ENCODE measurements around the gene CHN2. TPM values are rescaled to one million over a fixed set of nuclear protein-coding genes. Genes with fewer than 3 reads are reported as not detected.

CHN2 gene
- total RNA-seq, 1 experiment from 2014 or later: 0.15 TPM

GRCh38 chr7:29331163-29331562 is 136.6 kb downstream of the CHN2 start:
- Histone ChIP-seq H3K4me3 (ENCODE audit: low read depth in 2 of 2, low read length in 2 of 2) (no peak overlapping the region), H3K27me3 (ENCODE audit: control insufficient read depth, insufficient read depth, low read length) (peaks cover 25% of the 10 kb centered on the region), H3K36me3 (ENCODE audit: control insufficient read depth, insufficient read depth, low read length) (no peaks in the 10 kb centered on the region), H3K27ac (ENCODE audit: low read length) (no peak overlapping the region), H3K4me1 (ENCODE audit: control insufficient read depth, insufficient read depth, low read length) (no peaks in the 10 kb centered on the region), H3K9me3 (ENCODE audit: control insufficient read depth, insufficient read depth, low read depth, low read length) (no peaks in the 10 kb centered on the region)
- DNase-seq (ENCODE audit: low read depth, low spot score): no peak
- no TSS peak for BruUV-seq (replicated peaks)
- intact Hi-C loops (cut with micrococcal nuclease; ENCODE audit: unreplicated experiment): no loop called here
- CTCF ChIA-PET: no interaction called here
- TF ChIP-seq POLR2AphosphoS5 (IDR thresholded peaks at IDR 0.05; ENCODE audit: low read depth, low read length) (no peak), CTCF (IDR thresholded peaks at IDR 0.05) (no peak), REST (IDR thresholded peaks at IDR 0.05; ENCODE audit: insufficient read depth in 1 of 2, low read depth in 2 of 2, low read length in 1 of 2) (no peak), SIN3A (IDR thresholded peaks at IDR 0.05; ENCODE audit: borderline replicate concordance, insufficient read depth, low read depth, low read length) (no peak), TCF7L2 (IDR thresholded peaks at IDR 0.05; ENCODE audit: low read depth, low read length) (no peak)
- POLR2A ChIA-PET: no interaction called here
- no peak for ATAC-seq
- in situ Hi-C loops (cut with HindIII; ENCODE audit: low pct_unique_long_range_greater_than_20kb, low sequenced_read_pairs): no loop called here

DNA sequence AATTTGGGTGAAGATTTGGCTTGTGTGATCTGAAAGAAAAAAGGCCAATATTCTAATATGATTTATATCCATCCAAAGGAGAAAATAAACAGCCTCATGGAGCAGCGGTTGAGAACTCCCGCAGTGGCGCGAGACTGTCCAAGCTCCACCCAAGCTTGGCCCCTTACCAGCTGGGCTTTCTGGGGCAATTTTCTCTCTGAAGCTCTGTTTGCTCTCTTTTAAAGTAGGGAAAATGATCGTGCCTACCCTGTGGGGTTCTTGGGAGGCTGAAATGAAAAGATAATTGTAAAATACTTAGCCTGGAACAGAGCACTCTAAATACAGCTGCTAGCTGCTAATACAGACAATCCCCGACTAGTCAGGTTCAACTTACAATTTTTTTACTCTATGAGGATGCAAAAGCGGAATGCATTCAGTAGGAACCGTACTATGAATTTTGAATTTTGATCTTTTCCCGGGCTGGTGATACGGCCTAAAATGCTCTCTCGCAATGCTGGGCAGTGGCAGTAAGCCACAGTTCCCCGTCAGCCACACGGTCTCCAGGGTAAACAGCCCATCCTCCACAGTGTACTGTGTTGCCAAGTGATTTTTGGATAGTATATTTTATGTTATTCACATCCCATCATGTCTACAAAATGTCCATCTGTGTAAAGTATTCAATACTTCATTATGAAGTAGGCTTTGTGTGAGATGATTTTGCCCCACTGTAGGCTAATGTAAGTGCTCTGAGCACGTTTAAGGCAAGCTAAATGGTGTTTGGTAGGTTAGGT is 137.7 kb downstream of the CHN2 start:
- no peak overlapping the region for H3K27ac ChIP-seq (ENCODE audit: low read length)
- H3K4me3 ChIP-seq (ENCODE audit: low read depth in 2 of 2, low read length in 2 of 2): no peak overlapping the region
- peaks cover 24% of the 10 kb centered on the region for H3K27me3 ChIP-seq (ENCODE audit: control insufficient read depth, insufficient read depth, low read length)
- no TSS peak for BruUV-seq (replicated peaks)
- in situ Hi-C loops (cut with HindIII; ENCODE audit: low pct_unique_long_range_greater_than_20kb, low sequenced_read_pairs) (no loop called here), intact Hi-C loops (cut with micrococcal nuclease; ENCODE audit: unreplicated experiment) (no loop called here)
- no peak for ATAC-seq
- CTCF ChIA-PET: no interaction called here
- H3K36me3 ChIP-seq (ENCODE audit: control insufficient read depth, insufficient read depth, low read length): no peaks in the 10 kb centered on the region
- H3K4me1 ChIP-seq (ENCODE audit: control insufficient read depth, insufficient read depth, low read length): no peaks in the 10 kb centered on the region
- POLR2A ChIA-PET: interaction anchor here (0.6 kb wide), 1 partner anchor 32 kb away, joined by 3 read pairs; no protein-coding TSS in a partner anchor
- H3K9me3 ChIP-seq (ENCODE audit: control insufficient read depth, insufficient read depth, low read depth, low read length): no peaks in the 10 kb centered on the region
- no peak for TF ChIP-seq CTCF (IDR thresholded peaks at IDR 0.05)
- no peak for TF ChIP-seq SIN3A (IDR thresholded peaks at IDR 0.05; ENCODE audit: borderline replicate concordance, insufficient read depth, low read depth, low read length)
- DNase-seq (ENCODE audit: low read depth, low spot score): no peak

Data from Panc1 (cell line).